ENCODE data around the gene MYH10. TPM values are rescaled to one million over a fixed set of nuclear protein-coding genes. Genes with fewer than 3 reads are reported as not detected.

MYH10 gene
- total and polyA plus RNA-seq, 12 donors = 10.3 to 61.0 (median 36.2) TPM

DNA sequence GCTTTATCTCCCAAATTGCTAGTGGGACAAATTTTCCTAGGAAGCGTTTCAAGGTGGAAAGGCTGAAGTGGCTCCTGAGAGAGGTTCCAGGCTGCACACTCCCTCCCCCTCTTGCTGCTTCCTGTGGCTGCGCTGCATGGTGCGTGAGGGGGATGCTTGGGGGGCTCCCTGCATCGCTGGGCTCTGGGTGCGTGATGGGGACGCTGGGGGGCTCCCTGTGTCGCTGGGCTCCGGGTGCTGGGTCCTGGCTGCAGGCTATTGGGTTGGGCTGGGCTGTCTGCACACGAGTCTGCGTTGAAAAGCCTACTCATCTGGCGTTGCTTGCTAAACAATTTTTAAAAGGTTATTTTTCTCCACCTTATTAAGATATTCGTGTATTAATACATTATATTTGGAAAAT is 164.8 kb downstream of the MYH10 start:
- no peak overlapping the region for H3K4me3 ChIP-seq
- no peaks in the 10 kb centered on the region for H3K9me3 ChIP-seq
- no peak for TF ChIP-seq CTCF (IDR thresholded peaks at IDR 0.05)
- peaks cover 7 to 65% (median 28%) of the 10 kb centered on the region in 9 donors for H3K4me1 ChIP-seq
- ATAC-seq (no peak), DNase-seq (no peak)
- H3K27ac ChIP-seq = no peak overlapping the region
- intact Hi-C loops (cut with DNase I) = no loop called here
- H3K36me3 ChIP-seq = peaks cover 0 to 100% (median 44%) of the 10 kb centered on the region in 9 donors
- H3K27me3 ChIP-seq = no peaks in the 10 kb centered on the region
- 66 to 73% methylated on average over 12 of the region's 12 CpGs for WGBS, 2 donors

DNA sequence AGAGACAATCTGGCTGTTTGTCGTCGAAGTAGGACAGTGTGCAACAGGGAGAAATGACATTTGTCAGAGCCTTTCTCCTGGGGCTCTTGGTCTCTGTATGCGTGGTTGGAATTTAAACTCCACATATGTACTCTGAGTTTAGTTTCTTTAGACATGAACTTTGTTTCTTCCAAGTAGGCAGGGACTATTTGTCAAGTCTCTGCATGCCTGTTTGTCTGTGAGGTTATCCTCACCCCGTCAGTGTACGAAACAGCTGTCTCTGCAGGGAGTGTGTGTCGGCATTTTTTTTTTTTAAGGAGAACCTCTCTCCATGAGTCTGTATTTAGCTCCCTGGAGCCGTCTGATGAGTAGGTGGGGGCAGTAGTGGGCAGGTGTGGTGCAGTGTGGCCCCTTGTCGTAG is 165.2 kb downstream of the MYH10 start:
- H3K4me1 ChIP-seq = peaks cover 3 to 61% (median 24%) of the 10 kb centered on the region in 9 donors
- intact Hi-C loops (cut with DNase I) = no loop called here
- peak in 1 of 8 donors; percentile 31 for ATAC-seq
- DNase-seq = no peak
- no peak overlapping the region for H3K4me3 ChIP-seq
- peaks cover 0 to 100% (median 48%) of the 10 kb centered on the region in 9 donors for H3K36me3 ChIP-seq
- no peak for TF ChIP-seq CTCF (IDR thresholded peaks at IDR 0.05)
- H3K27me3 ChIP-seq = no peaks in the 10 kb centered on the region
- H3K27ac ChIP-seq = peak overlapping the region in 1 of 10 donors; percentile 39
- WGBS, 2 donors = 37 to 45% methylated on average over 8 of the region's 8 CpGs
- H3K9me3 ChIP-seq = no peaks in the 10 kb centered on the region

DNA sequence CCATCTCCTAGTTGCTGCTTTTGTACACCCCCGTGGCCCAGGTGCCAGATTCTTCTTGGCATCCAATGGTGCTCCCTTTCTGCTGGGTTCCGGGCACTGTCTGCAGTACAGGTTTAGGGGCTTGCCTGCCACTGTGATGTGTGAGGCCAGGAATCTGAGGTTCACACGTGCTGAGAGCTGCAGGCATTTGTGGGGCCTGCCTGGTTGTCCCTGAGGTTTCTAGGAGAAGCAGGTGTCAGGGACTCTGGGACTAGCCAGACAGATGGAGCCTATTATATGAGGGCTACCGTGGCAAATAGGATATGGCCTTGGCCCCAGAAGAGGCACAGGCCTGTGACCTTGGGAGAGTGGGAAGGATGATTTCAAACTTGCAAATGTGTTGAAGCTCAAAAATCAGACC is 165.6 kb downstream of the MYH10 start:
- WGBS, 2 donors = 52 to 54% methylated on average over 4 of the region's 4 CpGs
- Histone ChIP-seq H3K9me3 (no peaks in the 10 kb centered on the region), H3K36me3 (peaks cover 0 to 100% (median 52%) of the 10 kb centered on the region in 9 donors), H3K27ac (peak overlapping the region in 1 of 10 donors; percentile 39), H3K27me3 (no peaks in the 10 kb centered on the region), H3K4me3 (no peak overlapping the region), H3K4me1 (peaks cover 3 to 57% (median 20%) of the 10 kb centered on the region in 9 donors)
- TF ChIP-seq CTCF (IDR thresholded peaks at IDR 0.05) = no peak
- DNase-seq (no peak), ATAC-seq (peak in 1 of 8 donors; percentile 6)
- intact Hi-C loops (cut with DNase I) = no loop called here

DNA sequence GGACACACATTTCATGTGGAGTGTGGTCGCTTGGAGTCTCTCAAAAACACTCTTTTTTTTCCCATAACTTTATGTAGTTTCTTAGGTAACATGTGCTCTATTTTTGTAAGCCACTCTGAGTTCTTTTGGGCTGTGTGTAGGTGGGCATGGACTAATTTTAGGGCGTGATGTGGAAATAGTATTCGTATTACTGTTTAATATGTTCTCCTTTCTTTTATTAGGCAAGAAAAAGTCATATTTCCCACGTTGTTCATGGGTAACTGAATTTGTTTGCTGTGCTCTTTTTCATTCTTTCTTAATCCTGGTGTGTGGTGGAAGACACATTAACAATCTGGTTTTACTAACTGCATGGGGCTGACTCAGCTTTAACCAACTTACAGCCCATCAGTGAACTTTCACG is 167.4 kb downstream of the MYH10 start:
- Histone ChIP-seq H3K27ac (no peak overlapping the region), H3K4me3 (no peak overlapping the region), H3K9me3 (no peaks in the 10 kb centered on the region), H3K36me3 (peaks cover 0 to 100% (median 65%) of the 10 kb centered on the region in 9 donors), H3K27me3 (no peaks in the 10 kb centered on the region), H3K4me1 (peaks cover 0 to 39% (median 14%) of the 10 kb centered on the region in 9 donors)
- 81 to 86% methylated on average over 5 of the region's 5 CpGs for WGBS, 2 donors
- DNase-seq = no peak
- TF ChIP-seq CTCF (IDR thresholded peaks at IDR 0.05) = no peak
- ATAC-seq = no peak
- intact Hi-C loops (cut with DNase I) = no loop called here
